Lung (tissue), 12 donors: ENCODE results near the gene PLA2G5. TPM values are rescaled to one million over a fixed set of nuclear protein-coding genes. Genes with fewer than 3 reads are reported as not detected.

ENCODE experiments used
- ATAC-seq: fragments of 200-7000 bp; cut with Tn5 transposase; one replicate; pipeline ENCODE4 v1.9.1; 2020; ENCODE audit warnings: moderate number of reproducible peaks; ENCODE audit not compliant: insufficient read depth, low FRiP score
- DNase-seq, 3 donors: peaks; one replicate each; pipeline ENCODE4 v3.0.0-alpha.2; 2013 to 2017
- H3K27ac ChIP-seq, 2 donors: one replicate each; pipeline ENCODE4 v1.5.1; 2013; ENCODE audit warnings: mild to moderate bottlenecking in 2 of 2, moderate library complexity in 2 of 2, control low read depth in 1 of 2, inconsistent platforms in 1 of 2, low read depth in 1 of 2, low read length in 1 of 2
- H3K27me3 ChIP-seq, 3 donors: one replicate each; pipeline ENCODE4 v1.5.1; 2013; ENCODE audit warnings: low read length in 2 of 3; ENCODE audit not compliant: control insufficient read depth in 3 of 3, insufficient read depth in 3 of 3
- H3K36me3 ChIP-seq, 4 donors: one replicate each; pipeline ENCODE4 v1.5.1; 2013; ENCODE audit warnings: low read length in 4 of 4, mild to moderate bottlenecking in 1 of 4, moderate library complexity in 1 of 4; ENCODE audit not compliant: control insufficient read depth in 4 of 4, insufficient read depth in 4 of 4
- H3K4me1 ChIP-seq, 5 donors: one replicate each; pipeline ENCODE4 v1.5.1; 2013; ENCODE audit warnings: low read length in 5 of 5, mild to moderate bottlenecking in 2 of 5, moderate library complexity in 1 of 5; ENCODE audit not compliant: control insufficient read depth in 5 of 5, insufficient read depth in 5 of 5
- H3K4me3 ChIP-seq: one replicate; pipeline ENCODE4 v1.5.1; 2013; ENCODE audit warnings: mild to moderate bottlenecking, control low read depth, moderate library complexity
- H3K9ac ChIP-seq, 2 donors: one replicate each; pipeline ENCODE4 v1.5.1; 2013; ENCODE audit warnings: low read length in 2 of 2, control low read depth in 1 of 2; ENCODE audit not compliant: insufficient read depth in 1 of 2
- H3K9me3 ChIP-seq, 4 donors: one replicate each; pipeline ENCODE4 v1.5.1; 2013; ENCODE audit warnings: low read length in 3 of 4, mild to moderate bottlenecking in 1 of 4, moderate library complexity in 1 of 4; ENCODE audit not compliant: control insufficient read depth in 4 of 4, insufficient read depth in 3 of 4
- WGBS, 2 donors: extraction: QIAGEN DNeasy Blood & Tissue Kit; methylation state at CpG; one replicate each; pipeline ENCODE4 v1.1.7; 2013; 5-methylcytosine and 5-hydroxymethylcytosine counted together
- polyA plus RNA-seq, 2 donors: library from polyadenylated mRNA; stranded (reverse); fragments of 200-250 nt; gene quantifications; one replicate each; pipeline ENCODE4 v1.2.1, GENCODE V29; 2013
- total RNA-seq, 2 donors: library from RNA; depleted of rRNA in 1 of 2; stranded (reverse); fragments of >200 nt in 1 of 2; gene quantifications; one replicate each; pipeline ENCODE4 v1.2.1, GENCODE V29; 2014 to 2021
- TF ChIP-seq, protein P1 (sequence below): IDR thresholded peaks from 2 replicates; pipeline ENCODE4 v1.5.1; 2012; ENCODE audit warnings: mild to moderate bottlenecking; ENCODE audit errors: control extremely low read depth, extremely low read depth
- donor health status: control.
- donor health status: control.
- donor health status: Bipolar disorder and iron deficiency.
- donor health status: healthy.
- donor health status: DM: yes; HTN: yes; CAD: no.

The PLA2G5 gene
- total and polyA plus RNA-seq, 4 donors: 1.1 to 6.5 (median 2.6) TPM

DNA sequence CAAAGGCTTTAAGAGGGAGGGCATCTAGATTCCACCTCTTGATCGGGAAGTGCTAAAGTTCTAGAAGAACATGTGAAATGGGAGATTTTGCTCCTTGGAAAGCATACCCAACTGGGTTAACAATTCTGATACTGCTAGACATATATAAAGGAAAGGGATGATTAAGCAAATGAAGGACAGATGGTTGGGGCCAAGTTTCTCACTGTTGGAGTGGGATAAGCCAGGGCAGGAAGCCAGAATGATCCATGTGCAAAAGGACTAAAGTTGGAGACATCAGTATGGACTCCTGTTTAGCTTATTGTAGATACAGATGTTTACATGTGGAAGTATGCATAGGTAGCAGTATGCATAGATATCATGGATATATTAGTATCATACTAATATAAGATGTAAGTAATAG, 16.8 kb downstream of the PLA2G5 start:
- Histone ChIP-seq H3K27me3 (peaks cover 0 to 14% (median 0%) of the 10 kb centered on the region in 3 donors), H3K36me3 (no peaks in the 10 kb centered on the region), H3K4me3 (no peak overlapping the region), H3K27ac (no peak overlapping the region), H3K9me3 (peaks cover 0 to 2% (median 0%) of the 10 kb centered on the region in 4 donors), H3K9ac (no peak overlapping the region), H3K4me1 (peaks cover 0 to 2% (median 0%) of the 10 kb centered on the region in 5 donors)
- TF ChIP-seq, protein P1, sequence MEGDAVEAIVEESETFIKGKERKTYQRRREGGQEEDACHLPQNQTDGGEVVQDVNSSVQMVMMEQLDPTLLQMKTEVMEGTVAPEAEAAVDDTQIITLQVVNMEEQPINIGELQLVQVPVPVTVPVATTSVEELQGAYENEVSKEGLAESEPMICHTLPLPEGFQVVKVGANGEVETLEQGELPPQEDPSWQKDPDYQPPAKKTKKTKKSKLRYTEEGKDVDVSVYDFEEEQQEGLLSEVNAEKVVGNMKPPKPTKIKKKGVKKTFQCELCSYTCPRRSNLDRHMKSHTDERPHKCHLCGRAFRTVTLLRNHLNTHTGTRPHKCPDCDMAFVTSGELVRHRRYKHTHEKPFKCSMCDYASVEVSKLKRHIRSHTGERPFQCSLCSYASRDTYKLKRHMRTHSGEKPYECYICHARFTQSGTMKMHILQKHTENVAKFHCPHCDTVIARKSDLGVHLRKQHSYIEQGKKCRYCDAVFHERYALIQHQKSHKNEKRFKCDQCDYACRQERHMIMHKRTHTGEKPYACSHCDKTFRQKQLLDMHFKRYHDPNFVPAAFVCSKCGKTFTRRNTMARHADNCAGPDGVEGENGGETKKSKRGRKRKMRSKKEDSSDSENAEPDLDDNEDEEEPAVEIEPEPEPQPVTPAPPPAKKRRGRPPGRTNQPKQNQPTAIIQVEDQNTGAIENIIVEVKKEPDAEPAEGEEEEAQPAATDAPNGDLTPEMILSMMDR: no peak
- DNase-seq (no peak), ATAC-seq (no peak)
- 95 to 100% methylated on average over 1 of the region's 1 CpG for WGBS, 2 donors

DNA sequence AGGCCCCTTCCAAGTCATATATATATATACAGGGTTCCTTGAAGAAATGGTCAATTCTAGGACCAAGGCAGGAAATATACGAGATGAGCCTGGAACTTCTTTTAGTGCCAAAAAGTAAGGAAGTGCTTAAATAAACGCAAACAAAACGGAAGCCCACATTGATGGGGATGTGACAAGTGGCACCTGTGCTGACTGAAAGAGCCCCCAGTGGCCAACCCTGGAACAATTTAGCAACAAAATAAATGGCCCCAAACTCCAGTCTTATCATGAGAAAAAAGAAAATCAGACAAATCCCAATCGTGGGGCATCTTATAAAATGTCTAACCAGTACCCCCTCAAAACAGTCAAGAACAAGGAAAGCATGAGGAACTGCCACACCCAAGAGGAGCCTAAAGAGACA, 17.7 kb downstream of the PLA2G5 start:
- TF ChIP-seq, protein P1: no peak
- WGBS, 2 donors: 53 to 59% methylated on average over 4 of the region's 4 CpGs

DNA sequence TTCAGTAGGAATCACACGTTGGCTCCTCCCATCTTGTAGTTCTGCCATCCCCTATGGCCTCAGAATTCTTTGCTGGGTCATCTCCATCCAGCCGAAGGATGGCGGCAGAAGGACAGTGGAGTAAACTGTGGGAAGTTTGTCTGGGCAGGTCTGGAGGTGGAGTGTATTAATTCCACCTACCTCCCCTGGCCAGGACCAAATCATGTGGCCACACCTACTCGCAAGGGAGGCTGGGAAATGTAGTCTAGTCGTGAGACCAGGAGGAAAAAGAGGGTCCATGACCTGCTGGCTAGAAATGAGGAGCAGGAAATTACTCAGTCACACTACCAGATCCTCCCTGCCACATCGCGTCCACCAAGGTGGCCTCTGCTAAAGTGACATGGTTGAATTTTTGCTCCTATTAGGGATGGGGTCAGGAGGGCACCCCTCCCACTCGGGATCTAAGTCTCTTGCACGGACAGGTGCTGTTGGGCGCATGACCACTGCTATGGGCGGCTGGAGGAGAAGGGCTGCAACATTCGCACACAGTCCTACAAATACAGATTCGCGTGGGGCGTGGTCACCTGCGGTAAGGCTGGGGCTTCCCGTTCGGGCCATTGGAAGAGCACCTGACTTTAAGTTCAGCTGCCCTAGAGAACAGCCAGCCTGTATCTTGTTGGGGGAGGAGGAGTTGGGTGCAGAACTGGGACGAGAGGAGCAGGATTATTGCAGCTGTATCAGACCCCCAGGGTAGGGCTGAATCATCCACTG, 19.5 kb downstream of the PLA2G5 start:
- H3K4me1 ChIP-seq: peaks cover 0 to 3% (median 0%) of the 10 kb centered on the region in 5 donors
- H3K36me3 ChIP-seq: no peaks in the 10 kb centered on the region
- DNase-seq (no peak), ATAC-seq (no peak)
- TF ChIP-seq, protein P1: no peak
- WGBS, 2 donors: 85 to 90% methylated on average over 19 of the region's 19 CpGs
- no peaks in the 10 kb centered on the region for H3K9me3 ChIP-seq
- H3K4me3 ChIP-seq: no peak overlapping the region
- no peak overlapping the region for H3K9ac ChIP-seq
- peaks cover 0 to 25% (median 0%) of the 10 kb centered on the region in 3 donors for H3K27me3 ChIP-seq
- H3K27ac ChIP-seq: no peak overlapping the region

More for the DNA sequence above, 17.7 kb downstream of the PLA2G5 start:
- no peak overlapping the region for H3K9ac ChIP-seq
- H3K36me3 ChIP-seq: no peaks in the 10 kb centered on the region
- ATAC-seq (no peak), DNase-seq (no peak)
- peaks cover 0 to 2% (median 0%) of the 10 kb centered on the region in 4 donors for H3K9me3 ChIP-seq
- no peak overlapping the region for H3K4me3 ChIP-seq
- H3K27me3 ChIP-seq: peaks cover 0 to 14% (median 0%) of the 10 kb centered on the region in 3 donors
- peaks cover 0 to 2% (median 0%) of the 10 kb centered on the region in 5 donors for H3K4me1 ChIP-seq
- no peak overlapping the region for H3K27ac ChIP-seq
